PC-9 (cell line): ENCODE measurements around the gene MPEG1. TPM values are rescaled to one million over a fixed set of nuclear protein-coding genes. Genes with fewer than 3 reads are reported as not detected.
A peak's percentile ranks its signal among the peaks of the same experiment; 100 is the strongest.

Experiments used
- BruUV-seq: library from RNA; stranded (reverse); fragments of 400-500 nt; replicated peaks from 2 replicates; lab custom pipeline; 2021; lab: Mats Ljungman, UMichigan
- CTCF ChIA-PET: fragments of 300-600 bp; sonication (Branson Sonifier 250); formaldehyde crosslinking; loops from one replicate; lab custom pipeline; 2022; ENCODE audit warnings: antibody characterized with exemption; lab: Charles Lee
- POLR2A ChIA-PET: fragments of 300-600 bp; sonication (Branson Sonifier 250); formaldehyde crosslinking; loops from one replicate; lab custom pipeline; 2022; ENCODE audit warnings: antibody characterized with exemption; ENCODE audit not compliant: unreplicated experiment; lab: Charles Lee
- DNase-seq, 2 experiments: peaks; one replicate each; pipeline versions ENCODE4 v3.0.0 to v3.0.0-alpha.2; 2015 to 2022; ENCODE audit warnings: mixed read lengths in 1 of 2
- H2AFZ ChIP-seq: fragments of 200-600 bp; sonication (generic); 2 replicates; pipeline ENCODE4 v1.8.1; 2017; ENCODE audit warnings: antibody characterized with exemption
- H3F3A ChIP-seq: fragments of 200-600 bp; sonication (generic); 2 replicates; pipeline ENCODE4 v1.8.1; 2017; ENCODE audit warnings: antibody characterized with exemption, mild to moderate bottlenecking, low read depth; ENCODE audit not compliant: insufficient read depth
- H3K27ac ChIP-seq: fragments of 200-600 bp; sonication (generic); 2 replicates; pipeline ENCODE4 v1.6.1; 2016; ENCODE audit warnings: mixed run types
- H3K27me3 ChIP-seq: fragments of 200-600 bp; sonication (generic); 2 replicates; pipeline ENCODE4 v1.6.1; 2016; ENCODE audit warnings: low read depth, mixed run types; ENCODE audit not compliant: insufficient read depth
- H3K36me3 ChIP-seq: fragments of 200-600 bp; sonication (generic); 2 replicates; pipeline ENCODE4 v1.6.1; 2016; ENCODE audit warnings: low read depth, mixed run types
- H3K4me1 ChIP-seq: fragments of 200-600 bp; sonication (generic); replicated peaks from 2 replicates; pipeline ENCODE4 v1.6.1; 2016; ENCODE audit warnings: mixed run types; ENCODE audit not compliant: insufficient read depth
- H3K4me2 ChIP-seq: fragments of 200-600 bp; sonication (generic); 2 replicates; pipeline ENCODE4 v1.6.1; 2017; ENCODE audit warnings: mixed run types
- H3K4me3 ChIP-seq: fragments of 200-600 bp; sonication (generic); 2 replicates; pipeline ENCODE4 v1.6.1; 2016; ENCODE audit warnings: mixed run types
- H3K79me2 ChIP-seq: fragments of 200-600 bp; sonication (generic); 2 replicates; pipeline ENCODE4 v1.6.1; 2017; ENCODE audit warnings: low read depth, mixed run types
- H3K9me2 ChIP-seq: fragments of 200-600 bp; sonication (generic); 2 replicates; pipeline ENCODE4 v1.8.1; 2017; ENCODE audit warnings: mild to moderate bottlenecking; ENCODE audit not compliant: insufficient read depth
- H3K9me3 ChIP-seq: fragments of 200-600 bp; sonication (generic); 2 replicates; pipeline ENCODE4 v1.8.1; 2016; ENCODE audit warnings: low read depth; ENCODE audit not compliant: insufficient read depth
- H4K20me1 ChIP-seq: fragments of 200-600 bp; sonication (generic); 2 replicates; pipeline ENCODE4 v1.8.1; 2017; ENCODE audit not compliant: insufficient read depth
- EZH2 ChIP-seq: fragments of 200-600 bp; sonication (generic); IDR thresholded peaks from 2 replicates; pipeline ENCODE4 v1.8.0; 2017; ENCODE audit warnings: antibody characterized with exemption, low read depth
- intact Hi-C: fragments of 100-400 bp; cut with micrococcal nuclease; formaldehyde crosslinking; loops from one replicate; pipeline ENCODE4 v1.10.0; 2022; ENCODE audit not compliant: unreplicated experiment
- total RNA-seq: library from RNA; stranded (reverse); gene quantifications from 2 replicates; pipeline ENCODE4 v1.2.3, GENCODE V29; 2021
- TF ChIP-seq, protein P1 (sequence below): fragments of 200-600 bp; sonication (generic); conservative IDR thresholded peaks from 2 replicates; pipeline ENCODE4 v1.6.1; 2017; ENCODE audit warnings: mixed run types, antibody characterized with exemption, mild to moderate bottlenecking, moderate library complexity

Gene MPEG1
- total RNA-seq, 1 experiment from 2014 or later, result not detected

DNA sequence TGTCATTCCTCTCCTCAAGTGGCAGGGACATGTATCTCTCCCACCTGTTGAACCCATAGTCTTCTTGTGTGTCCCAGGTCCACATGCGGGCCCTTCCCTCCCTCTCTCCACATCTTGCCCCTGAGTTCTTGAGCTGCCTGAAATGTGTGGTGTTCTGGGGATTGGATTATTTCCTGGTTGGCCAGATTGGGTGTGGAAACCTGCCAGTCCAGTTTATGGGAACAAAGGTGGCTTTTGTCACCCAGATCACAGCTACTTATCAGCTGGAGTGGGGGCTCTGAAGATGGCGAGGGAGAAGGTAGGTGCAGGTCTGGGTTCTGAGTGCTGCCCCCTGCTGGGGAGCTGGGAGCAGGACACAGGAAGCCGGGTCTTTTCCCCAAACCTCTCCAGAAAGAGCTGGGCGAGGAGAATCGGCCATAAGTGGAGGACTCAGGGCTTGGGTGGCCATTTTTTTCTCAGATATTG, 26.6 kb downstream of the MPEG1 start:
- Histone ChIP-seq H3F3A (peaks cover 49% of the 10 kb centered on the region), H3K27ac (peak overlapping the region; percentile 81), H3K4me2 (peak overlapping the region; percentile 75), H3K79me2 (peaks cover 76% of the 10 kb centered on the region), H3K9me3 (no peaks in the 10 kb centered on the region), H3K36me3 (peaks cover 40% of the 10 kb centered on the region), H3K4me3 (peak overlapping the region; percentile 52), H2AFZ (no peak overlapping the region), H3K27me3 (no peaks in the 10 kb centered on the region), H3K9me2 (no peaks in the 10 kb centered on the region), H4K20me1 (no peaks in the 10 kb centered on the region), H3K4me1 (peaks cover 84% of the 10 kb centered on the region)
- no peak for TF ChIP-seq EZH2
- TF ChIP-seq, protein P1, sequence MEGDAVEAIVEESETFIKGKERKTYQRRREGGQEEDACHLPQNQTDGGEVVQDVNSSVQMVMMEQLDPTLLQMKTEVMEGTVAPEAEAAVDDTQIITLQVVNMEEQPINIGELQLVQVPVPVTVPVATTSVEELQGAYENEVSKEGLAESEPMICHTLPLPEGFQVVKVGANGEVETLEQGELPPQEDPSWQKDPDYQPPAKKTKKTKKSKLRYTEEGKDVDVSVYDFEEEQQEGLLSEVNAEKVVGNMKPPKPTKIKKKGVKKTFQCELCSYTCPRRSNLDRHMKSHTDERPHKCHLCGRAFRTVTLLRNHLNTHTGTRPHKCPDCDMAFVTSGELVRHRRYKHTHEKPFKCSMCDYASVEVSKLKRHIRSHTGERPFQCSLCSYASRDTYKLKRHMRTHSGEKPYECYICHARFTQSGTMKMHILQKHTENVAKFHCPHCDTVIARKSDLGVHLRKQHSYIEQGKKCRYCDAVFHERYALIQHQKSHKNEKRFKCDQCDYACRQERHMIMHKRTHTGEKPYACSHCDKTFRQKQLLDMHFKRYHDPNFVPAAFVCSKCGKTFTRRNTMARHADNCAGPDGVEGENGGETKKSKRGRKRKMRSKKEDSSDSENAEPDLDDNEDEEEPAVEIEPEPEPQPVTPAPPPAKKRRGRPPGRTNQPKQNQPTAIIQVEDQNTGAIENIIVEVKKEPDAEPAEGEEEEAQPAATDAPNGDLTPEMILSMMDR, result peak; percentile 98
- peak; percentile 88 to 98 for DNase-seq
- POLR2A ChIA-PET, result interaction anchor here (0.5 to 0.6 kb wide), 3 partner anchors 12 to 79 kb away, joined by 3 to 5 read pairs (median 4); no protein-coding TSS in a partner anchor
- CTCF ChIA-PET, result interaction anchor here (1.0 to 2.9 kb wide), 3 partner anchors 11 to 35 kb away, joined by 4 to 67 read pairs (median 32); partner anchors contain the start of gene DTX4
- intact Hi-C loops, result loop anchor here (1.0 to 5.0 kb wide), 4 partner anchors 12 to 481 kb away; partner anchors contain the start of genes FAM111A and PATL1
- no TSS peak for BruUV-seq

DNA sequence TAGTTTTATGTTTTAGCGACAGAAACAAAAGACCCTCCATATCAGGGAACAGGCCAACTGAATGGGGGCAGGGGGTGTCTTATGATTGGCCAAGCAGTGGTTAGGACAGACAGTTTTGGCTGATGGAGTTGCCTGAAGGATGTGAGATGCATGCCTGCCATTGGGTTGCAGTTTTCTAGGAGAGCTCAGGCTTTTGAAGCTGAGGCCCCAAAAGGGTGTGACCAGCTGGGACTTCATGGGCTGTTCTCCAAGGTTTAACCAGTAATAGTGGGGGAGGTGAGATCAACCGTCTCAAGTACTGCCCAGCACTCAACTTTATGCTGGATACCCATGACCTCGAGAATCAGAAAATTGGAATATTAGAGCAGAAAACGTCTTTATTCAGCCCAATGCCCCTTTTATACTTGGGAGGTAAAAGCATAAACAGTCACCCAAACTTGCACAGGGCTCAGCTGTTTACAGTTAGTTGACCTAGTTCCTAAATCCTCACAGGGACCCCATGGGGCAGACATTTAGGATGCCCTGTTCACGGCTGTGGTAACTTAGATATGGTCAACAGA, 27.3 kb downstream of the MPEG1 start:
- H3K9me3 ChIP-seq, result no peaks in the 10 kb centered on the region
- H4K20me1 ChIP-seq, result no peaks in the 10 kb centered on the region
- ChIA-PET POLR2A (interaction anchor here (0.6 to 1.2 kb wide), 2 partner anchors 11 to 85 kb away, joined by 7 to 11 read pairs; no protein-coding TSS in a partner anchor), CTCF (interaction anchor here (0.6 to 2.9 kb wide), 4 partner anchors 9 to 36 kb away, joined by 3 to 67 read pairs (median 18); partner anchors contain the start of gene DTX4)
- H3K9me2 ChIP-seq, result no peaks in the 10 kb centered on the region
- peaks cover 40% of the 10 kb centered on the region for H3K36me3 ChIP-seq
- peaks cover 46% of the 10 kb centered on the region for H3F3A ChIP-seq
- DNase-seq, result peak in 1 of 2 experiments; percentile 61
- intact Hi-C loops, result loop anchor here (5.0 kb wide), 2 partner anchors 43 to 482 kb away; partner anchors contain the start of genes FAM111A and PATL1
- H3K4me3 ChIP-seq, result peak overlapping the region; percentile 52
- no peak for TF ChIP-seq EZH2
- TF ChIP-seq, protein P1, result no peak
- peak overlapping the region; percentile 75 for H3K4me2 ChIP-seq
- H3K27ac ChIP-seq, result peak overlapping the region; percentile 81
- no peaks in the 10 kb centered on the region for H3K27me3 ChIP-seq
- no peak overlapping the region for H2AFZ ChIP-seq
- H3K79me2 ChIP-seq, result peaks cover 83% of the 10 kb centered on the region
- BruUV-seq, result TSS peak; percentile 84
- H3K4me1 ChIP-seq, result peaks cover 77% of the 10 kb centered on the region

DNA sequence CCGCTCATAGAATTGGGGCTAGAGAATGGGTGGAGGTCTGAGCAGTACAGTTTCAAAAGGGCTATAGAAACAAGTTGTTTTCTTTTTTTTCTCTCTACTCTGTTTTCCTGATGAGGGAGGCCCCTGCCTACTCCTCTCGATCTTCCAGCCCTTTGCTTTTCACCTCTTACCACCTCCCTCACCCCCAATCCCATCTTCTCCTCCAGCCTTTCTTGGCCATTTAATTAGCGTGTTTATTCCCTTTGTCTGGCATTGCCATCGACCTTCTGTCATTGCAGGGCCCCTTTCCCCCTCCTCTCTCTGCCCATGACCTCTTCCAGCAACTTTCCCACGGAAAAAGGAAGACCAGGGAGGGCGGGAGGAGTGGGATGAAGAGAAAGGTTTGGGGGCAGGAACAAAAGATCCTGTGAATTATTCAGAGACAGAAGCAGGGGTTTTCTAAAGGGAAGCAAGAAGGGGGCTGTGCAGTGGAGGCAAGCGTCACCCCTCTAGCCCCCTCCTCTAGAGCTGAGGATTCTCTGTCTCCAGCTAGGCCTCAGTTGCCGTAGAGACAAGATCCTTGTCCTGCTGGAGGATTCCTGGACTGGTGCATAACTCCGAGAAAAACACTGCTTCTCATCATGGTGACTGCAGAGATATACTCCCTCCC, 27.9 kb downstream of the MPEG1 start:
- H3K4me2 ChIP-seq, result peak overlapping the region; percentile 75
- H3F3A ChIP-seq, result peaks cover 40% of the 10 kb centered on the region
- peak overlapping the region; percentile 52; the same call in 1 of the 2 replicates for H3K4me3 ChIP-seq
- peaks cover 89% of the 10 kb centered on the region for H3K79me2 ChIP-seq
- TF ChIP-seq, protein P1, result no peak
- no peak for TF ChIP-seq EZH2
- H3K4me1 ChIP-seq, result peaks cover 70% of the 10 kb centered on the region
- no peak overlapping the region for H2AFZ ChIP-seq
- no peaks in the 10 kb centered on the region for H3K9me3 ChIP-seq
- no peaks in the 10 kb centered on the region for H4K20me1 ChIP-seq
- H3K36me3 ChIP-seq, result peaks cover 40% of the 10 kb centered on the region
- intact Hi-C loops, result loop anchor here (5.0 kb wide), 2 partner anchors 43 to 482 kb away; partner anchors contain the start of genes FAM111A and PATL1
- H3K27ac ChIP-seq, result peak overlapping the region; percentile 81
- no TSS peak for BruUV-seq
- ChIA-PET POLR2A (interaction anchor here (1.2 kb wide), 1 partner anchor 11 kb away, joined by 7 read pairs; no protein-coding TSS in a partner anchor), CTCF (interaction anchor here (0.6 to 2.9 kb wide), 3 partner anchors 10 to 13 kb away, joined by 3 to 67 read pairs (median 32); partner anchors contain the start of gene DTX4)
- H3K27me3 ChIP-seq, result no peaks in the 10 kb centered on the region
- DNase-seq, result no peak
- H3K9me2 ChIP-seq, result no peaks in the 10 kb centered on the region
